Ascending aorta (tissue), 2 donors: ENCODE measurements around the gene RALA. TPM values are rescaled to one million over a fixed set of nuclear protein-coding genes. Genes with fewer than 3 reads are reported as not detected.

Source experiments
- DNase-seq, 2 donors: peaks; one replicate each; pipeline ENCODE4 v3.0.0-alpha.2; 2019; ENCODE audit warnings: low spot score in 2 of 2
- H3K27ac ChIP-seq, 2 donors: fragments of 200-600 bp; sonication (generic); one replicate each; pipeline ENCODE4 v1.5.1; 2016 to 2017; ENCODE audit warnings: mild to moderate bottlenecking in 1 of 2
- H3K27me3 ChIP-seq: fragments of 200-600 bp; sonication (generic); one replicate; pipeline ENCODE4 v1.5.1; 2017
- H3K36me3 ChIP-seq, 2 donors: fragments of 200-600 bp; sonication (generic); one replicate each; pipeline ENCODE4 v1.5.1; 2016
- H3K4me1 ChIP-seq, 2 donors: fragments of 200-600 bp; sonication (generic); one replicate each; pipeline ENCODE4 v1.5.1; 2016 to 2017; ENCODE audit warnings: mild to moderate bottlenecking in 1 of 2
- H3K4me3 ChIP-seq, 2 donors: fragments of 200-600 bp; sonication (generic); one replicate each; pipeline ENCODE4 v1.5.1; 2016 to 2017; ENCODE audit warnings: mild to moderate bottlenecking in 1 of 2
- H3K9me3 ChIP-seq, 2 donors: fragments of 200-600 bp; sonication (generic); one replicate each; pipeline ENCODE4 v1.5.1; 2016
- intact Hi-C: fragments of 100-400 bp; cut with DNase I; formaldehyde crosslinking; loops from one replicate; pipeline ENCODE4 v1.15.1; 2023
- total RNA-seq: library from RNA; depleted of rRNA; stranded (reverse); fragments of >200 nt; gene quantifications from one replicate; pipeline ENCODE4 v1.1.0, GENCODE V29; 2016
- TF ChIP-seq, protein P1 (sequence below), 3 experiments: fragments of 200-600 bp in 2 of 3; fragments of 450-650 bp in 1 of 3; sonication (generic) in 2 of 3; IDR thresholded peaks; one replicate each; pipeline ENCODE4 v1.5.1; 2016 to 2019; ENCODE audit warnings: antibody characterized with exemption in 3 of 3, mild to moderate bottlenecking in 1 of 3, moderate library complexity in 1 of 3

RALA gene, protein sequence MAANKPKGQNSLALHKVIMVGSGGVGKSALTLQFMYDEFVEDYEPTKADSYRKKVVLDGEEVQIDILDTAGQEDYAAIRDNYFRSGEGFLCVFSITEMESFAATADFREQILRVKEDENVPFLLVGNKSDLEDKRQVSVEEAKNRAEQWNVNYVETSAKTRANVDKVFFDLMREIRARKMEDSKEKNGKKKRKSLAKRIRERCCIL
- 6.0 TPM for total RNA-seq

DNA sequence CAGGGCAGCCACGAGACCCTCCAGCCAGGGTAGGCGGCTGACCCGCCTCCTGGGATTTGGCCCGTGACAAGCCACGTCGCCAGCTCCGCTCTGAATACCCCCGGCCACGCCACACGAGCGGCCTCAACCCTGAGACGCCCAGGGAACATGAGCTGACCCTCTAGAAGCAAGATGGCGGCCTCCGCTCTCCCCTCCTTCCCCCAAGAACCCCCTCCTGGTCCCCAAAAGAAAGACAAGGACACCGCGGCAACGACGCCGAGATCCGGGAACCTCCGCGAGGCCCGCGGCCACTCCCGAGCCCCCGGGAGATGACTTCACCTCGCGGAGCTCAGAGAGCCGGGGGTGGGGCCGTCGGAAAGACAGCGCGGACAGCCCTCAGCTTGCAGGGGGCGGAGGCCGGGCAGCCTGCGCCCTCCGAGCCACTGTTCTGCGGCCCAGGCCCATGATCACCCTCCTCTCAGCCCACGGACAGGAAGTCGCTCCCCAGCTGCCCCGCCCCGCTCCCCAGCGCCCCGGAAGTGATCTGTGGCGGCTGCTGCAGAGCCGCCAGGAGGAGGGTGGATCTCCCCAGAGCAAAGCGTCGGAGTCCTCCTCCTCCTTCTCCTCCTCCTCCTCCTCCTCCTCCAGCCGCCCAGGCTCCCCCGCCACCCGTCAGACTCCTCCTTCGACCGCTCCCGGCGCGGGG is at the start of gene RALA:
TSS of gene RALA (plus strand) at position 526 of the 685 bp plus-strand sequence. CDS start 63,096 bp downstream, outside the sequence.
- no peaks in the 10 kb centered on the region for H3K9me3 ChIP-seq
- intact Hi-C loops: loop anchor here (1.0 to 10.0 kb wide), 4 partner anchors 110 to 509 kb away; partner anchors contain the start of genes CDK13 and MPLKIP
- DNase-seq: peak; percentile 73 to 94
- H3K27me3 ChIP-seq: no peaks in the 10 kb centered on the region
- TF ChIP-seq, protein P1, sequence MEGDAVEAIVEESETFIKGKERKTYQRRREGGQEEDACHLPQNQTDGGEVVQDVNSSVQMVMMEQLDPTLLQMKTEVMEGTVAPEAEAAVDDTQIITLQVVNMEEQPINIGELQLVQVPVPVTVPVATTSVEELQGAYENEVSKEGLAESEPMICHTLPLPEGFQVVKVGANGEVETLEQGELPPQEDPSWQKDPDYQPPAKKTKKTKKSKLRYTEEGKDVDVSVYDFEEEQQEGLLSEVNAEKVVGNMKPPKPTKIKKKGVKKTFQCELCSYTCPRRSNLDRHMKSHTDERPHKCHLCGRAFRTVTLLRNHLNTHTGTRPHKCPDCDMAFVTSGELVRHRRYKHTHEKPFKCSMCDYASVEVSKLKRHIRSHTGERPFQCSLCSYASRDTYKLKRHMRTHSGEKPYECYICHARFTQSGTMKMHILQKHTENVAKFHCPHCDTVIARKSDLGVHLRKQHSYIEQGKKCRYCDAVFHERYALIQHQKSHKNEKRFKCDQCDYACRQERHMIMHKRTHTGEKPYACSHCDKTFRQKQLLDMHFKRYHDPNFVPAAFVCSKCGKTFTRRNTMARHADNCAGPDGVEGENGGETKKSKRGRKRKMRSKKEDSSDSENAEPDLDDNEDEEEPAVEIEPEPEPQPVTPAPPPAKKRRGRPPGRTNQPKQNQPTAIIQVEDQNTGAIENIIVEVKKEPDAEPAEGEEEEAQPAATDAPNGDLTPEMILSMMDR (IDR thresholded peaks at IDR 0.05): no peak
- H3K4me3 ChIP-seq: peak within 1 kb of the TSS; percentile 93 to 97
- H3K27ac ChIP-seq: peak within 1 kb of the TSS; percentile 81 to 92
- H3K4me1 ChIP-seq: peaks cover 9 to 11% of the 10 kb centered on the region in 2 donors
- no peaks in the 10 kb centered on the region for H3K36me3 ChIP-seq

DNA sequence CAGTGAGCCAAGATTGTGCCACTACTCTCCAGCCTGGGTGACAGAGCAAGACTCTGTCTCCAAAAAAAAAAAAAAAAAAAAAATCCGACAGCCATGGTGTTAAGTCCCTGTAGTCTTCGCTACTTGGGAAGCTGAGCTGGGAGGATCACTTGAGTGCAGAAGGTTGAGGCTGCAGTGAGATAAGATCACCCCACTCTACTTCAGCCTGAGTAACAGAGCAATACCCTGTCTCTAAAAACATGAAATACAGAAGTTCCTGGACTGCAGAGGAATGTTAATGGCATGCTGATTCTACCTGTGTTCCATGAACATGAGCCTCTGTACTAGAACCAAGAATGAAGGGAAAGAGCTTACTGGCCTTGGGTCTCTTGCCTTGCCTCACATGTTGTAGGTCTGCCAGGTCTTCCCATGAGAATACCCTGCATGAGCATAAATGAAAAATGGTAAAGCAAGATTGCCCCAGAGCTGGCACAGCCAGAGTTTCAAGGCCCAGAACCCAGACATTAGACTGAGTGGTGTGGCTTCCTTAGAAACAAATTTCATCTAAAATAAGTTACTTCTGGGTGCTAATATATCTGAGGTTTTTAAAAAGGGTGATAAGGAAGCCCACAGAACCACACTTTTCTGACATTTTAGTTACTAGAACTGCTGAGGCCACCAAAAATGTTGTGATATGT is 48.6 kb upstream of the RALA start:
- TF ChIP-seq, protein P1 (IDR thresholded peaks at IDR 0.05): no peak
- H3K4me1 ChIP-seq: no peaks in the 10 kb centered on the region
- H3K27ac ChIP-seq: no peak overlapping the region
- H3K4me3 ChIP-seq: no peak overlapping the region
- no peaks in the 10 kb centered on the region for H3K9me3 ChIP-seq
- H3K27me3 ChIP-seq: no peaks in the 10 kb centered on the region
- intact Hi-C loops: no loop called here
- no peak for DNase-seq
- H3K36me3 ChIP-seq: peaks cover 3 to 29% of the 10 kb centered on the region in 2 donors

DNA sequence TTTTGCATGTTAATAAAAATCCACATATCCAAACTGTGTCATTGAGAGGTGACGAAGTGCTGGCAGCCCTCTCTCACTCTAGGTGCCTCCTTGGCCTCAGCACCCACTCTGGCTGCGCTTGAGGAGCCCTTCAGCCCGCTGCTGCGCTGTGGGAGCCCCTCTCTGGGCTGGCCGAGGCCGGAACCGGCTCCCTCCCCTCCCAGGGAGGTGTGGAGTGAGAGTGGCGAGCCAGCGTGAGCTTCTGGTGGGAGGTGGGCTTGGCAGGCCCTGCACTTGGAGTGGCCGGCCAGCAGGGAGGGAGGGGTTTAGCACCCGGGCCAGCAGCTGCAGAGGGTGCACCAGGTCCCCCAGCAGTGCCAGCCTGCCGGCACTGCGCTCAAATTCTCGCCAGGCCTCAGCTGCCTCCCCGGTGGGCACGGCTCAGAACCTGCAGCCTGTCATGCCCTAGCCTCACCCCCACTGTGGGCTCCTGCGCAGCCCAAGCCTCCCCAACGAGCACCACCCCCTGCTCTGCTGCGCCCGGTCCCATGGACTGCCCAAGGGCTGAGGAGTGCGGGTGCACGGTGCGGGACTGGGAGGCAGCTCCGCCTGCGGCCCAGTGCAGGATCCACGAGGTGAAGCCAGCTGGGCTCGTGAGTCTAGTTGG is 46.0 kb upstream of the RALA start:
- intact Hi-C loops: no loop called here
- no peak for DNase-seq
- TF ChIP-seq, protein P1 (IDR thresholded peaks at IDR 0.05): no peak
- Histone ChIP-seq H3K27ac (no peak overlapping the region), H3K4me3 (no peak overlapping the region), H3K4me1 (no peaks in the 10 kb centered on the region), H3K9me3 (no peaks in the 10 kb centered on the region), H3K27me3 (no peaks in the 10 kb centered on the region), H3K36me3 (peaks cover under 1 to 11% of the 10 kb centered on the region in 2 donors)

DNA sequence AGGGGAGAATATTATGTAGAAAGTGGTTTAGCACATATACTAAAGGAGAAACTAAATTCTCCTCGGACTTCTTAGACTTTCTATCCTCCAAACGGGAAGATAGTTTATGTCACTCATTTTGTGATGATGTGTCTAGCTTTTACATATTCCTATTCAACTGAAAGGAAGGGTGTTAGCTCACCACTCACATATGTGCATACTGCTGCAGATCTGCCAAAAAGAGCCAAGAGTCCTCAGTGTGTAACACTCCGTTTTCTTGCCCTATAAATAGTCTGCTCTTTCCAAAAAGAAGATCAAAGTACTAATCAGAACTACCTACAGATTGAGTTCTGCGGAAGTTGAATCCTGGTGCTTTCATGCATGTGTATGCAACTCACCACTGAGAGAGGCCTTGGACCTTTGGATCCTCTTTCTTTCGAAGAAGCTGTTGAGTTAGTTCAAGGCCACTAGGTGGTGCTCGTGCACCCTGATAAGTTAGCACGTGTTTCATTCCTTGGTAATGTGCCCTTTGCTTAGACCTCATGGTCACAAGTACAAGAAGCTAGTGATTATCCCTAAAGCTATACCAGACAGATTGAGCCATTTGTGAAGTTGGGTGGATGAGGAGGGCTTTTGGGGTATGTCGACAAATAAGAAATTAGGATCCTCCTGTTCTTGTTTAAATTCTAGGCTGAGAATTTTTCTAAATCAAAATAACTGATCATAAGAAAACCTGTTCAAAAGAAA is 43.1 kb upstream of the RALA start:
- Histone ChIP-seq H3K4me1 (no peaks in the 10 kb centered on the region), H3K27ac (no peak overlapping the region), H3K36me3 (peaks cover 0 to 4% of the 10 kb centered on the region in 2 donors), H3K9me3 (no peaks in the 10 kb centered on the region), H3K27me3 (no peaks in the 10 kb centered on the region), H3K4me3 (no peak overlapping the region)
- intact Hi-C loops: loop anchor here (1.0 kb wide), 1 partner anchor 166 kb away; no protein-coding TSS in a partner anchor
- DNase-seq: peak in 1 of 2 donors; percentile 86
- TF ChIP-seq, protein P1 (IDR thresholded peaks at IDR 0.05): peak; percentile 71 to 81 (median 79)

DNA sequence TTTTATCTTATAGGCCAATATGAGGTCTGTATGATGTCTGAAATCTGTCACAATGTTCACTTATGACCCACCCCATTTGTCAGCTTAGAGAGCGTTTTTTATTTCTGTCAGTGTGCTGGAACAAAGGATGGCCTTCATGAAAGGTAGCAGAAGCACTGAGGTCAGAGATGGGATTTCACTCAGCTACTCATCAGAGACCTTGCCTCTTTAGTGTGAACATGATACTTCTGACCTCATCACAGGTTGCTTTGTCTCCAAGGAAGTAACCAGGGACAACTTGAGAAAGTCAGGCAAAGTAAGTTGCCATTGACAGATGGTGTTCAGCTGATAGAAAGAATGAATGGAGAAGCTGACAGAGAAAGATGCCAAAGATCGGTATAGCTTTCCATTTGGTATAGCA is 40.8 kb upstream of the RALA start:
- Histone ChIP-seq H3K27me3 (no peaks in the 10 kb centered on the region), H3K4me1 (no peaks in the 10 kb centered on the region), H3K27ac (no peak overlapping the region), H3K4me3 (no peak overlapping the region), H3K9me3 (no peaks in the 10 kb centered on the region), H3K36me3 (no peaks in the 10 kb centered on the region)
- intact Hi-C loops: no loop called here
- TF ChIP-seq, protein P1 (IDR thresholded peaks at IDR 0.05): no peak
- no peak for DNase-seq
